C4-2B (cell line): Measurements from ENCODE around the gene COA1.
"Not testable (repeated sequence)": the region's sequence is repeated elsewhere in the genome, so short reads cannot be mapped to it uniquely, and the experiment has no call there.

Experiments used
- H3K27ac ChIP-seq: fragments of 450-650 bp; 2 replicates; pipeline ENCODE4 v1.5.1; 2017
- CTCF ChIP-seq: fragments of 450-650 bp; conservative IDR thresholded peaks from 2 replicates; pipeline ENCODE4 v1.5.1; 2017; ENCODE audit warnings: mild to moderate bottlenecking
- ZFX ChIP-seq: fragments of 450-650 bp; IDR thresholded peaks from 2 replicates; pipeline ENCODE4 v1.6.1; 2017

COA1 gene

GRCh38 chr7:43679210-43680068 lies 49.9 kb downstream of the COA1 start:
- TF ChIP-seq ZFX (no peak), CTCF (no peak)
- H3K27ac ChIP-seq, result no peak overlapping the region

- TF ChIP-seq CTCF (no peak), ZFX (no peak)
- no peak overlapping the region for H3K27ac ChIP-seq
Observed at GRCh38 chr7:43678315-43678714, 51.0 kb downstream of the COA1 start.

- no peak overlapping the region for H3K27ac ChIP-seq
- TF ChIP-seq ZFX (no peak), CTCF (no peak)
Observed at GRCh38 chr7:43677864-43678263, 51.5 kb downstream of the COA1 start.

GRCh38 chr7:43674559-43675436 lies 54.5 kb downstream of the COA1 start:
- H3K27ac ChIP-seq, result no peak overlapping the region
- TF ChIP-seq CTCF, result no peak
- no peak for TF ChIP-seq ZFX

- H3K27ac ChIP-seq, result not testable (repeated sequence)
Observed at GRCh38 chr7:43673243-43673976, 55.9 kb downstream of the COA1 start.

- TF ChIP-seq CTCF (no peak), ZFX (no peak)
- H3K27ac ChIP-seq, result no peak overlapping the region
Observed at GRCh38 chr7:43671521-43671920, 57.8 kb downstream of the COA1 start.

GRCh38 chr7:43669286-43670081 lies 59.8 kb downstream of the COA1 start:
- no peak overlapping the region for H3K27ac ChIP-seq
- TF ChIP-seq ZFX (no peak), CTCF (no peak)
